Ovary (tissue), 3 donors: Measurements from ENCODE around the gene AUH.

Experiments used
- CTCF ChIP-seq, 3 donors: fragments of 450-650 bp in 2 of 3; fragments of 200-600 bp in 1 of 3; IDR thresholded peaks; one replicate each; pipeline versions ENCODE4 v1.5.1 to v1.8.0; 2016 to 2022; ENCODE audit warnings: antibody characterized with exemption in 3 of 3, mild to moderate bottlenecking in 1 of 3
- EP300 ChIP-seq: sonication (generic); formaldehyde crosslinking; IDR thresholded peaks from one replicate; pipeline ENCODE4 v1.6.1; 2017; ENCODE audit warnings: antibody characterized with exemption
- POLR2A ChIP-seq: fragments of 450-650 bp; IDR thresholded peaks from one replicate; pipeline ENCODE4 v1.6.1; 2017; ENCODE audit warnings: antibody characterized with exemption, mild to moderate bottlenecking, moderate library complexity
- donor health status: DM: no; HTN: no; CAD: no.

- TF ChIP-seq POLR2A (no peak), CTCF (IDR thresholded peaks at IDR 0.05) (no peak), EP300 (no peak)
Measured at GRCh38 chr9:91187965-91188344, 173.8 kb downstream of the AUH start.
